Hepatocyte (in vitro differentiated cells): ENCODE measurements around the gene MICOS13.

Experiments
- EZH2 ChIP-seq: fragments of 200-600 bp; sonication (generic); IDR thresholded peaks from 2 replicates; pipeline ENCODE4 v1.6.1; 2016; ENCODE audit warnings: antibody characterized with exemption, mild to moderate bottlenecking, borderline replicate concordance
- EZH2phosphoT487 ChIP-seq: fragments of 200-600 bp; sonication (generic); IDR thresholded peaks from one replicate; pipeline ENCODE4 v1.6.1; 2018; ENCODE audit warnings: antibody characterized with exemption, mild to moderate bottlenecking, low read depth, moderate library complexity; ENCODE audit not compliant: unreplicated experiment, severe bottlenecking
- TF ChIP-seq, protein P1 (sequence below): fragments of 200-600 bp; sonication (generic); IDR thresholded peaks from 2 replicates; pipeline ENCODE4 v1.5.1; 2016; ENCODE audit warnings: antibody characterized with exemption, mild to moderate bottlenecking; ENCODE audit not compliant: poor library complexity

DNA sequence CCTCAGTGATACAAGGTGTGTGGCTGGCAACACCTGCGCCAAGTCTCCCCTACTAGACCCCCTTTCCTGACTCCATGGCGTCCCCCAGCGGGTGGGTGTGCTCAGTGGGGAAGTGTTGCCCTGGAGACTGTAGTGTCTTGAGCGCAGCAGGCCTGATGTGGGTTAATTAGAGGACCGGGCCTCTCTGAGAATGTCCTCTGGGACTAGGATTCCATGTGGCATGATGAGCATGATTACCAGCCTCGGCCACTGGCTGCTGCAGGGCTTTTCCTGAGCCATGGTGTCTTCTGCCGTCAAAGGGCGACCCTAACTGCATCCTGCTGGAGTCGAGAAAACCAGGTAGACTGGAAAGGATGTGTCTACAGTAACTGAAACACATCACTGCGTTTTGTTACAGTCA is 28.1 kb downstream of the MICOS13 start:
- TF ChIP-seq, protein P1, sequence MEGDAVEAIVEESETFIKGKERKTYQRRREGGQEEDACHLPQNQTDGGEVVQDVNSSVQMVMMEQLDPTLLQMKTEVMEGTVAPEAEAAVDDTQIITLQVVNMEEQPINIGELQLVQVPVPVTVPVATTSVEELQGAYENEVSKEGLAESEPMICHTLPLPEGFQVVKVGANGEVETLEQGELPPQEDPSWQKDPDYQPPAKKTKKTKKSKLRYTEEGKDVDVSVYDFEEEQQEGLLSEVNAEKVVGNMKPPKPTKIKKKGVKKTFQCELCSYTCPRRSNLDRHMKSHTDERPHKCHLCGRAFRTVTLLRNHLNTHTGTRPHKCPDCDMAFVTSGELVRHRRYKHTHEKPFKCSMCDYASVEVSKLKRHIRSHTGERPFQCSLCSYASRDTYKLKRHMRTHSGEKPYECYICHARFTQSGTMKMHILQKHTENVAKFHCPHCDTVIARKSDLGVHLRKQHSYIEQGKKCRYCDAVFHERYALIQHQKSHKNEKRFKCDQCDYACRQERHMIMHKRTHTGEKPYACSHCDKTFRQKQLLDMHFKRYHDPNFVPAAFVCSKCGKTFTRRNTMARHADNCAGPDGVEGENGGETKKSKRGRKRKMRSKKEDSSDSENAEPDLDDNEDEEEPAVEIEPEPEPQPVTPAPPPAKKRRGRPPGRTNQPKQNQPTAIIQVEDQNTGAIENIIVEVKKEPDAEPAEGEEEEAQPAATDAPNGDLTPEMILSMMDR, result no peak
- no peak for TF ChIP-seq EZH2phosphoT487
- TF ChIP-seq EZH2, result no peak
